Endothelial cell of umbilical vein (primary cell): ENCODE data around the gene KCNMB2. TPM values are rescaled to one million over a fixed set of nuclear protein-coding genes. Genes with fewer than 3 reads are reported as not detected.

ENCODE experiments used
- BruUV-seq: library from RNA; stranded (reverse); fragments of 400-500 nt; replicated peaks from 2 replicates; lab custom pipeline; 2021; lab: Mats Ljungman, UMichigan
- CTCF ChIA-PET: fragments of 300-600, 350-600 bp; sonication (Branson Sonifier 250); formaldehyde crosslinking; loops from one replicate; lab custom pipeline; 2021; ENCODE audit warnings: antibody characterized with exemption, inconsistent platforms; lab: Charles Lee
- POLR2A ChIA-PET: fragments of 300-600, 350-600 bp; sonication (Branson Sonifier 250); formaldehyde crosslinking; loops from one replicate; lab custom pipeline; 2021; ENCODE audit warnings: antibody characterized with exemption, inconsistent platforms; lab: Charles Lee
- DNase-seq: peaks from one replicate; pipeline ENCODE4 v3.0.0-alpha.2; 2011; ENCODE audit warnings: low read depth, low spot score
- FAIRE-seq: peaks from 2 replicates; lab custom pipeline; 2011; peaks lifted over from hg19 to GRCh38; lab: Jason Lieb, UNC
- H2AFZ ChIP-seq: 2 replicates; pipeline ENCODE4 v1.6.0; 2012; ENCODE audit warnings: low read depth, low read length, control low read depth, inconsistent platforms
- H3K27ac ChIP-seq: 2 replicates; pipeline ENCODE4 v1.5.1; 2011; ENCODE audit warnings: low read depth, mild to moderate bottlenecking, control low read depth, low read length, moderate library complexity; ENCODE audit not compliant: insufficient read depth
- H3K27me3 ChIP-seq, 2 experiments: 2 replicates each; pipeline versions ENCODE4 v1.6.0 to v1.6.1; 2011; ENCODE audit warnings: low read length in 2 of 2, mixed read lengths in 1 of 2; ENCODE audit not compliant: control insufficient read depth in 2 of 2, insufficient read depth in 2 of 2
- H3K36me3 ChIP-seq, 2 experiments: 2 replicates in 1 of 2; 3 replicates in 1 of 2; pipeline ENCODE4 v1.5.1; 2011; ENCODE audit warnings: low read length in 2 of 2, mild to moderate bottlenecking in 1 of 2, moderate library complexity in 1 of 2; ENCODE audit not compliant: control insufficient read depth in 2 of 2, insufficient read depth in 2 of 2; ENCODE audit errors: extremely low read depth in 1 of 2
- H3K4me1 ChIP-seq: 3 replicates; pipeline ENCODE4 v1.5.1; 2011; ENCODE audit warnings: mild to moderate bottlenecking, low read length; ENCODE audit not compliant: control insufficient read depth, insufficient read depth; ENCODE audit errors: extremely low read depth
- H3K4me2 ChIP-seq: 2 replicates; pipeline ENCODE4 v1.6.1; 2011; ENCODE audit warnings: low read length, control low read depth, mixed read lengths; ENCODE audit not compliant: insufficient read depth
- H3K4me3 ChIP-seq, 3 experiments: fragments of 200-600 bp in 1 of 3; sonication (generic), shearing (Covaris generic) in 1 of 3; replicated peaks in 1 of 3; 2 replicates each; pipeline ENCODE4 v1.5.1; 2011 to 2016; ENCODE audit warnings: control low read depth in 3 of 3, low read length in 3 of 3, mild to moderate bottlenecking in 2 of 3, inconsistent platforms in 1 of 3, low read depth in 1 of 3, moderate library complexity in 1 of 3; ENCODE audit not compliant: insufficient read depth in 1 of 3
- H3K79me2 ChIP-seq: 2 replicates; pipeline ENCODE4 v1.6.0; 2012; ENCODE audit warnings: low read length, inconsistent platforms; ENCODE audit not compliant: control insufficient read depth, insufficient read depth
- H3K9ac ChIP-seq: replicated peaks from 2 replicates; pipeline ENCODE3; 2011; ENCODE audit warnings: low read length, control low read depth; ENCODE audit not compliant: insufficient read depth; ENCODE audit errors: extremely low read depth
- H3K9me1 ChIP-seq: replicated peaks from 3 replicates; pipeline ENCODE4 v1.6.0; 2011; ENCODE audit warnings: mild to moderate bottlenecking, low read length; ENCODE audit not compliant: control insufficient read depth, insufficient read depth; ENCODE audit errors: extremely low read depth
- H3K9me3 ChIP-seq: replicated peaks from 2 replicates; pipeline ENCODE4 v1.5.1; 2012; ENCODE audit warnings: low read length, inconsistent platforms; ENCODE audit not compliant: control insufficient read depth, insufficient read depth
- H4K20me1 ChIP-seq: replicated peaks from 2 replicates; pipeline ENCODE3; 2011; ENCODE audit warnings: mild to moderate bottlenecking, low read length; ENCODE audit not compliant: control insufficient read depth, insufficient read depth; ENCODE audit errors: extremely low read depth
- CTCF ChIP-seq, 2 donors: IDR thresholded peaks; 1 replicate in 1 of 2; 2 replicates in 1 of 2; pipeline ENCODE4 v1.5.1; 2011; ENCODE audit warnings: low read length in 2 of 2, mild to moderate bottlenecking in 2 of 2, moderate library complexity in 2 of 2, control low read depth in 1 of 2, inconsistent platforms in 1 of 2, low read depth in 1 of 2; ENCODE audit not compliant: insufficient read depth in 1 of 2; ENCODE audit errors: extremely low read depth in 1 of 2
- EZH2 ChIP-seq: IDR thresholded peaks from 2 replicates; pipeline ENCODE4 v1.6.1; 2012; ENCODE audit warnings: borderline replicate concordance, low read depth, mild to moderate bottlenecking, moderate library complexity, low read length, inconsistent platforms; ENCODE audit not compliant: severe bottlenecking
- FOS ChIP-seq: IDR thresholded peaks from 2 replicates; pipeline ENCODE4 v1.6.1; 2011; ENCODE audit warnings: mild to moderate bottlenecking, low read length, moderate library complexity, borderline replicate concordance; ENCODE audit not compliant: insufficient read depth
- GATA2 ChIP-seq: IDR thresholded peaks from 2 replicates; pipeline ENCODE4 v1.7.0; 2011; ENCODE audit warnings: low read depth, mild to moderate bottlenecking, moderate library complexity, mixed read lengths, low read length; ENCODE audit not compliant: insufficient read length, insufficient read depth
- JUN ChIP-seq: IDR thresholded peaks from 2 replicates; pipeline ENCODE4 v1.6.1; 2011; ENCODE audit warnings: borderline replicate concordance, low read depth; ENCODE audit not compliant: insufficient read length, insufficient read depth
- MAX ChIP-seq: IDR thresholded peaks from 2 replicates; pipeline ENCODE4 v1.6.1; 2011; ENCODE audit not compliant: insufficient read depth, insufficient read length
- MYC ChIP-seq: IDR thresholded peaks from one replicate; pipeline ENCODE4 v1.6.1; 2011; ENCODE audit warnings: mild to moderate bottlenecking, low read depth, low read length
- POLR2A ChIP-seq: IDR thresholded peaks from 2 replicates; pipeline ENCODE4 v1.6.1; 2012; ENCODE audit warnings: low read depth, mild to moderate bottlenecking, control low read depth, low read length
- POLR2AphosphoS5 ChIP-seq: IDR thresholded peaks from 2 replicates; pipeline ENCODE4 v1.6.1; 2012; ENCODE audit warnings: low read depth, mild to moderate bottlenecking, control low read depth, low read length, moderate library complexity; ENCODE audit not compliant: insufficient read depth
- dilution Hi-C: fragments of 300-500 bp; cut with MboI; formaldehyde crosslinking; loops from one replicate; pipeline ENCODE4 v1.15.0; 2019; ENCODE audit warnings: low sequenced_read_pairs; ENCODE audit not compliant: extremely low pct_ligation_motif_present
- intact Hi-C: fragments of 100-400 bp; cut with micrococcal nuclease; formaldehyde crosslinking; loops from one replicate; pipeline ENCODE4 v1.10.0; 2022
- polyA plus RNA-seq, 4 experiments: library from polyadenylated mRNA; depleted of rRNA in 3 of 4; stranded (reverse) in 3 of 4; unstranded in 1 of 4; fragments of >200 nt; gene quantifications; 2 replicates each; pipeline versions ENCODE4 v1.2.1 to v1.2.3, GENCODE V29; 2011 to 2012; ENCODE audit warnings: missing spikeins in 1 of 4
- total RNA-seq: library from RNA; stranded (reverse); gene quantifications from 2 replicates; pipeline ENCODE4 v1.2.3, GENCODE V29; 2021

The KCNMB2 gene
- total and polyA plus RNA-seq, 2 donors (not counting 3 experiments of a cell fraction or from before 2014, with no cell fraction given) = not detected

- Histone ChIP-seq H3K9ac (no peak overlapping the region), H3K36me3 (no peaks in the 10 kb centered on the region), H3K27me3 (no peaks in the 10 kb centered on the region), H3K27ac (no peak overlapping the region), H3K9me3 (no peaks in the 10 kb centered on the region), H3K4me2 (no peak overlapping the region), H3K4me3 (no peak overlapping the region), H3K4me1 (no peaks in the 10 kb centered on the region), H4K20me1 (no peaks in the 10 kb centered on the region), H3K9me1 (no peaks in the 10 kb centered on the region), H3K79me2 (no peaks in the 10 kb centered on the region), H2AFZ (no peak overlapping the region)
- DNase-seq (no peak), FAIRE-seq (no peak)
- no peak for TF ChIP-seq CTCF (IDR thresholded peaks at IDR 0.05; ENCODE audit: extremely low read depth in 1 of 2, insufficient read depth in 1 of 2, low read depth in 1 of 2, low read length in 2 of 2)
- intact Hi-C loops = no loop called here
- ChIA-PET POLR2A (no interaction called here), CTCF (no interaction called here)
- dilution Hi-C loops = no loop called here
- no TSS peak for BruUV-seq
Measured at GRCh38 chr3:178826435-178827123, 290.3 kb downstream of the KCNMB2 start.

GRCh38 chr3:178827285-178827856 lies 291.1 kb downstream of the KCNMB2 start:
- Histone ChIP-seq H3K4me3 (no peak overlapping the region), H3K9me3 (no peaks in the 10 kb centered on the region), H3K27me3 (no peaks in the 10 kb centered on the region), H3K9me1 (no peaks in the 10 kb centered on the region), H3K27ac (no peak overlapping the region), H3K79me2 (no peaks in the 10 kb centered on the region), H3K4me2 (no peak overlapping the region), H3K4me1 (no peaks in the 10 kb centered on the region), H2AFZ (no peak overlapping the region), H3K9ac (no peak overlapping the region), H4K20me1 (no peaks in the 10 kb centered on the region), H3K36me3 (no peaks in the 10 kb centered on the region)
- no peak for FAIRE-seq
- ChIA-PET CTCF (no interaction called here), POLR2A (no interaction called here)
- BruUV-seq = no TSS peak
- dilution Hi-C loops = no loop called here
- intact Hi-C loops = no loop called here
- no peak for TF ChIP-seq MYC
- TF ChIP-seq JUN = no peak
- no peak for TF ChIP-seq POLR2A
- no peak for TF ChIP-seq EZH2
- no peak for TF ChIP-seq FOS
- TF ChIP-seq MAX = no peak
- no peak for TF ChIP-seq POLR2AphosphoS5
- no peak for TF ChIP-seq GATA2
- TF ChIP-seq CTCF (IDR thresholded peaks at IDR 0.05; ENCODE audit: extremely low read depth in 1 of 2, insufficient read depth in 1 of 2, low read depth in 1 of 2, low read length in 2 of 2) = no peak
- DNase-seq = no peak
